Spleen (tissue), 11 donors: Measurements from ENCODE around the gene KCNQ1. TPM values are rescaled to one million over a fixed set of nuclear protein-coding genes. Genes with fewer than 3 reads are reported as not detected.

Experiments used
- DNase-seq: peaks from one replicate; pipeline ENCODE4 v3.0.0-alpha.2; 2020
- H3K27ac ChIP-seq, 8 donors: fragments of 200-600 bp; sonication (generic) in 7 of 8; 1 replicate in 4 of 8; 2 replicates in 4 of 8; pipeline versions ENCODE4 v1.5.0 to v1.8.0; 2016 to 2021; ENCODE audit warnings: inconsistent platforms in 4 of 8, mild to moderate bottlenecking in 4 of 8, moderate library complexity in 1 of 8
- H3K27me3 ChIP-seq, 7 donors: fragments of 200-600 bp; sonication (generic) in 6 of 7; replicated peaks in 1 of 7; 1 replicate in 4 of 7; 2 replicates in 3 of 7; pipeline versions ENCODE4 v1.5.0 to v1.8.0; 2016 to 2021; ENCODE audit warnings: inconsistent platforms in 3 of 7, mild to moderate bottlenecking in 1 of 7
- H3K36me3 ChIP-seq, 6 donors: fragments of 200-600 bp; sonication (generic) in 5 of 6; 1 replicate in 4 of 6; 2 replicates in 2 of 6; pipeline versions ENCODE4 v1.5.0 to v1.8.0; 2016 to 2021; ENCODE audit warnings: inconsistent platforms in 2 of 6
- H3K4me1 ChIP-seq, 6 donors: fragments of 200-600 bp; sonication (generic) in 5 of 6; 1 replicate in 3 of 6; 2 replicates in 3 of 6; pipeline versions ENCODE4 v1.5.0 to v1.8.0; 2016 to 2021; ENCODE audit warnings: inconsistent platforms in 3 of 6
- H3K4me3 ChIP-seq, 8 donors: fragments of 200-600 bp; sonication (generic) in 7 of 8; 1 replicate in 4 of 8; 2 replicates in 4 of 8; pipeline versions ENCODE4 v1.5.0 to v1.8.0; 2016 to 2021; ENCODE audit warnings: inconsistent platforms in 4 of 8, mild to moderate bottlenecking in 4 of 8, moderate library complexity in 2 of 8
- H3K9me3 ChIP-seq, 8 donors: fragments of 200-600 bp; sonication (generic) in 7 of 8; 1 replicate in 4 of 8; 2 replicates in 4 of 8; pipeline versions ENCODE4 v1.5.0 to v1.8.0; 2016 to 2021; ENCODE audit warnings: inconsistent platforms in 4 of 8
- POLR2A ChIP-seq, 3 donors: fragments of 450-650 bp; IDR thresholded peaks; one replicate each; pipeline ENCODE4 v1.5.1; 2017; ENCODE audit warnings: antibody characterized with exemption in 3 of 3, mild to moderate bottlenecking in 1 of 3
- POLR2AphosphoS5 ChIP-seq, 3 donors: sonication (generic); formaldehyde crosslinking; IDR thresholded peaks; one replicate each; pipeline ENCODE4 v1.5.1; 2017; ENCODE audit warnings: antibody characterized with exemption in 3 of 3
- WGBS, 5 donors: extraction: QIAGEN DNeasy Blood & Tissue Kit in 3 of 5; methylation state at CpG; one replicate each; pipeline versions ENCODE4 v1.1.5 to v1.1.7; 2013 to 2018; 5-methylcytosine and 5-hydroxymethylcytosine counted together
- intact Hi-C: fragments of 100-400 bp; cut with DNase I; formaldehyde crosslinking; loops from one replicate; pipeline ENCODE4 v1.15.0; 2023; ENCODE audit warnings: low total_unique reads
- polyA plus RNA-seq, 3 donors: library from polyadenylated mRNA; stranded (reverse); fragments of 200-250 nt; gene quantifications; one replicate each; pipeline ENCODE4 v1.2.1, GENCODE V29; 2013
- total RNA-seq, 7 donors: library from RNA; depleted of rRNA in 3 of 7; stranded (reverse); fragments of >200 nt in 3 of 7; fragmentation: NEBNext Ultra II Directional in 4 of 7; extraction: Animal tissue kit (Norgen Biotek cat#: 25700) in 4 of 7; gene quantifications; one replicate each; pipeline versions ENCODE4 v1.1.0 to v1.2.1, GENCODE V29; 2016 to 2021
- TF ChIP-seq, protein P1 (sequence below), 11 experiments: fragments of 200-600 bp in 7 of 11; fragments of 450-650 bp in 4 of 11; sonication (generic) in 4 of 11; IDR thresholded peaks in 8 of 11; conservative IDR thresholded peaks in 3 of 11; 1 replicate in 7 of 11; 2 replicates in 4 of 11; pipeline versions ENCODE4 v1.4.0 to v1.8.0; 2016 to 2021; ENCODE audit warnings: antibody characterized with exemption in 11 of 11, inconsistent platforms in 4 of 11, mild to moderate bottlenecking in 1 of 11
- donor health status: healthy with polysubstance abuse.
- donor health status: DM: no; HTN: no; CAD: no; lungs with moderate emphysema.
- donor health status: DM: no; HTN: no; CAD: no.
- donor health status: Bipolar disorder and iron deficiency.
- donor health status: healthy.
- donor health status: DM: no; HTN: no; CAD: no.
- donor health status: DM: yes; HTN: yes; CAD: no.

The KCNQ1 gene
- total and polyA plus RNA-seq, 10 donors: 3.3 to 21.6 (median 13.5) TPM

DNA sequence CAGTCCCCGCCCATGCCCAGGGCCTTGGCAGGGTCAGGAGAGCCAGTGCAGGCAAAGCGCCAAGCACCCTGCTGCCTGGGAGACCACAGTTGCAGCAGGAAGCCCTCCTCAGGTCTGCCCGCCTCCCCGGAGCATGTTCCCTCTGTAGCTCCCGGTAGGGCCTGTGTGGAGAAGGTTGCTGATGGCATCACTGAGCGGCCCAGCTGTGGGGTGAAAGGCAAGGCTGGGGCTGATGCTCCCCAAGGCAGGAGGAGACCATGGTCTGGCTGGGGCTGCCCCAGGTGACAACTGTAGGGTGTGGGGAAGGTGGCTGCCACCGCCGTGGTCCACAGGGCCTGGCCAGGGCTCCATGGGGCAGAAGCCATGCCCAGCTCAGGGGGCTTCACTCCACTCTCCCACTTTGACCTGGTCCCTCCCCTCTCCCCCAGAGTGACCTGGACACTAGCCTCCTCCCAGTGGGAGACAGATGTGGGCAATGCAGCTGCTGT is 387.8 kb downstream of the KCNQ1 start:
- H3K4me1 ChIP-seq: peaks cover 0 to 16% (median 4%) of the 10 kb centered on the region in 6 donors
- TF ChIP-seq, protein P1, sequence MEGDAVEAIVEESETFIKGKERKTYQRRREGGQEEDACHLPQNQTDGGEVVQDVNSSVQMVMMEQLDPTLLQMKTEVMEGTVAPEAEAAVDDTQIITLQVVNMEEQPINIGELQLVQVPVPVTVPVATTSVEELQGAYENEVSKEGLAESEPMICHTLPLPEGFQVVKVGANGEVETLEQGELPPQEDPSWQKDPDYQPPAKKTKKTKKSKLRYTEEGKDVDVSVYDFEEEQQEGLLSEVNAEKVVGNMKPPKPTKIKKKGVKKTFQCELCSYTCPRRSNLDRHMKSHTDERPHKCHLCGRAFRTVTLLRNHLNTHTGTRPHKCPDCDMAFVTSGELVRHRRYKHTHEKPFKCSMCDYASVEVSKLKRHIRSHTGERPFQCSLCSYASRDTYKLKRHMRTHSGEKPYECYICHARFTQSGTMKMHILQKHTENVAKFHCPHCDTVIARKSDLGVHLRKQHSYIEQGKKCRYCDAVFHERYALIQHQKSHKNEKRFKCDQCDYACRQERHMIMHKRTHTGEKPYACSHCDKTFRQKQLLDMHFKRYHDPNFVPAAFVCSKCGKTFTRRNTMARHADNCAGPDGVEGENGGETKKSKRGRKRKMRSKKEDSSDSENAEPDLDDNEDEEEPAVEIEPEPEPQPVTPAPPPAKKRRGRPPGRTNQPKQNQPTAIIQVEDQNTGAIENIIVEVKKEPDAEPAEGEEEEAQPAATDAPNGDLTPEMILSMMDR (IDR thresholded peaks at IDR 0.05 in 8 of 11, conservative IDR thresholded peaks at IDR 0.05 in 3 of 11): no peak
- TF ChIP-seq POLR2AphosphoS5 (IDR thresholded peaks at IDR 0.05) (no peak), POLR2A (IDR thresholded peaks at IDR 0.05) (no peak)
- intact Hi-C loops: no loop called here

DNA sequence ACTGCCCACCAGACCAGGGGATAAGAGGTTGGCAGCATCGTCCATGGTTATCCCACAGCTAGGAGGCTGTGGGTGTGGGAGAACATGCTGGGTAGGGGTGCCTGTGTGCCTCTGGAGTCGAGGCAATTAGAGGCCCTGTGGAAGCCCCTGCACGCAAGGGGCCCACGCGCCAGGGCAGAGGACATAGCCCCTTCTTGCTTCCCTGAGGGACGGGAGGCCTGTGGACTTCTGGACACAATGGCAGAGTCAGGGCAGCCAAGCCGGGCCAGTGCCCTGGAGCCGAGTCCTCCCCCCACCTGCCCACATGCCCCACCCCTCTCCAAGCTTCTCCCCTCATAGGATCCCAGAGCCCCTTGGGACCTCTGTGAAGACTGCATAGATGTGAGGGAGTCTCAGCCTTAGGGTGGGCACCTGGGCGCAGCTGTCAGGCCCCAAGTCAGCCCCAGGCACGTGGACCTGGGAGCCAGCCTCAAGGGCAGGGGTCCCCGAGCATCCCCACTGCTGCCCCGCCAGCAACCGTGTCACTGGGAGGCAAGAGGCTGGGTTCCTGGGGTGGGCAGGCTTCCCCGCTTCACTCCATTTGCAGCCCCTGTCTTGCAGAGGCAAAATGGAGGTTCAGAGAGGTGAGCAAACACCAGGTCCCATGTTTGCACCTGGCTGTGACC is 388.4 kb downstream of the KCNQ1 start:
- H3K27ac ChIP-seq: no peak overlapping the region
- peaks cover 0 to 16% (median 4%) of the 10 kb centered on the region in 6 donors for H3K4me1 ChIP-seq
- DNase-seq: no peak
- intact Hi-C loops: no loop called here
- H3K4me3 ChIP-seq: no peak overlapping the region
- H3K9me3 ChIP-seq: peaks cover 0 to 15% (median 12%) of the 10 kb centered on the region in 8 donors
- no peaks in the 10 kb centered on the region for H3K27me3 ChIP-seq
- H3K36me3 ChIP-seq: no peaks in the 10 kb centered on the region
- WGBS, 5 donors: 83 to 89% (median 85%) methylated on average over 7 to 14 of the region's 14 CpGs
- TF ChIP-seq, protein P1 (IDR thresholded peaks at IDR 0.05 in 8 of 11, conservative IDR thresholded peaks at IDR 0.05 in 3 of 11): no peak
- TF ChIP-seq POLR2AphosphoS5 (IDR thresholded peaks at IDR 0.05) (no peak), POLR2A (IDR thresholded peaks at IDR 0.05) (no peak)

More for the DNA sequence above, 387.8 kb downstream of the KCNQ1 start:
- no peak for DNase-seq
- Histone ChIP-seq H3K4me3 (no peak overlapping the region), H3K27ac (no peak overlapping the region), H3K9me3 (peaks cover 0 to 20% (median 18%) of the 10 kb centered on the region in 8 donors), H3K36me3 (no peaks in the 10 kb centered on the region), H3K27me3 (no peaks in the 10 kb centered on the region)
- 80 to 91% (median 83%) methylated on average over 4 to 8 of the region's 8 CpGs for WGBS, 5 donors

DNA sequence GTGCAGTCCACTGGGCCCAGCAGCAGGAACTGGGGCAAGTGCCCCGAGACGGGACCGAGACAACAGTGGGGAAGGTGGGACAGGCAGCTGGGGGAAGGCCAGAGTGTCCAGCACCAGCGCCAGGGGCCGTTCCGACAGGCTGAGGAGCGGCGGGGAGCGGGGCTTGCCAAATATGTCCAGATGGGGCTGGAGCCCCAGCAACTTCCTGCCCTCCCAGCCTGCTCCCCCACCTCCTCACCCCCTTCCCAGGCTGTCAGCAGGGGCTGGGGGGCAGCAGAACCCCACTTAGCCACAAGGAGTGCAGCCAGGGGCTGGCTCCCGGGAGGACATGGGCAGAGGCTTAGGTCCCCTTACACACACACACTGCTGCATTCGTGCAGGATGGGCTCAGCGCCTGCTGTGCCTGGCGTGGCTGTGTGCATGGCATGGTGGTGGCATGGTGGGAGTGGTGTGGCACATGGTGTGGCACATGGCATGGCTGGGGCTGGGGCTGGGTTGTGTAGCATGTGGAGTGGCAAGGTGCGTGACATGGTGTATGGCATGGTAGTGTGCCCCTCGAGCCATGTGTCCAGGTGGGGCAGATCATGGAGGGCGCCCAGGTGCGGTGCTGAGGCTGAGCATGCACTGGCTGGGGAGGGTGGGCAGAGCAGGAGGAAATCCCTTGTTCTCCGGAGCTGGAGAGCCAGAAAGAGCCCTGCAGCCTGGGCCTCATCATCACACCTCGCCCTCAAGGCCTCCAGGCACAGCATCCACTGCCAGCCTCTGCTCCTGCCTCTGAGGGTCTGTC is 389.1 kb downstream of the KCNQ1 start:
- no peak for DNase-seq
- TF ChIP-seq POLR2A (IDR thresholded peaks at IDR 0.05) (no peak), POLR2AphosphoS5 (IDR thresholded peaks at IDR 0.05) (no peak)
- TF ChIP-seq, protein P1 (IDR thresholded peaks at IDR 0.05 in 8 of 11, conservative IDR thresholded peaks at IDR 0.05 in 3 of 11): no peak
- no peaks in the 10 kb centered on the region for H3K27me3 ChIP-seq
- no peak overlapping the region for H3K4me3 ChIP-seq
- intact Hi-C loops: no loop called here
- peaks cover 0 to 7% (median 5%) of the 10 kb centered on the region in 8 donors for H3K9me3 ChIP-seq
- H3K4me1 ChIP-seq: peaks cover 0 to 16% (median 4%) of the 10 kb centered on the region in 6 donors
- H3K27ac ChIP-seq: no peak overlapping the region
- no peaks in the 10 kb centered on the region for H3K36me3 ChIP-seq
- whole genome bisulfite sequencing, 5 donors: 86 to 95% (median 93%) methylated on average over 15 to 19 of the region's 19 CpGs
